ENCODE results near the gene MYBPC3.
"Not testable (repeated sequence)": the region's sequence is repeated elsewhere in the genome, so short reads cannot be mapped to it uniquely, and the experiment has no call there.

The MYBPC3 gene

GRCh38 chr11:47318166-47318565 is 34.3 kb downstream of the MYBPC3 start:
- DNase-seq (ENCODE audit: low spot score), result no peak

- no peak for DNase-seq (ENCODE audit: low spot score)
Measured at GRCh38 chr11:47317064-47317828, 35.3 kb downstream of the MYBPC3 start.

GRCh38 chr11:47316501-47316900 is 36.0 kb downstream of the MYBPC3 start:
- not testable (repeated sequence) for DNase-seq (ENCODE audit: low spot score)

GRCh38 chr11:47314992-47315391 is 37.5 kb downstream of the MYBPC3 start:
- peak; percentile 71 for DNase-seq (ENCODE audit: low spot score)

GRCh38 chr11:47308050-47308823 is 44.3 kb downstream of the MYBPC3 start:
- no peak for DNase-seq (ENCODE audit: low spot score)

- DNase-seq (ENCODE audit: low spot score), result no peak
Measured at GRCh38 chr11:47306484-47306844, 46.0 kb downstream of the MYBPC3 start.

GRCh38 chr11:47305734-47306483 is 46.6 kb downstream of the MYBPC3 start:
- DNase-seq (ENCODE audit: low spot score), result peak; percentile 53

GRCh38 chr11:47302853-47303252 is 49.6 kb downstream of the MYBPC3 start:
- no peak for DNase-seq (ENCODE audit: low spot score)

GRCh38 chr11:47299078-47299477 is 53.4 kb downstream of the MYBPC3 start:
- no peak for DNase-seq (ENCODE audit: low spot score)

- no peak for DNase-seq (ENCODE audit: low spot score)
Measured at GRCh38 chr11:47296045-47296444, 56.5 kb downstream of the MYBPC3 start.

GRCh38 chr11:47295385-47295784 is 57.1 kb downstream of the MYBPC3 start:
- no peak for DNase-seq (ENCODE audit: low spot score)

- DNase-seq (ENCODE audit: low spot score), result no peak
Measured at GRCh38 chr11:47289856-47290255, 62.6 kb downstream of the MYBPC3 start.

- no peak for DNase-seq (ENCODE audit: low spot score)
Measured at GRCh38 chr11:47288066-47288465, 64.4 kb downstream of the MYBPC3 start.

- no peak for DNase-seq (ENCODE audit: low spot score)
Measured at GRCh38 chr11:47285969-47286770, 66.3 kb downstream of the MYBPC3 start.

- DNase-seq (ENCODE audit: low spot score), result no peak
Measured at GRCh38 chr11:47284151-47284550, 68.4 kb downstream of the MYBPC3 start.

GRCh38 chr11:47282462-47282861 is 70.0 kb downstream of the MYBPC3 start:
- DNase-seq (ENCODE audit: low spot score), result no peak
